HG03575 (cell line): ENCODE measurements around the gene WAC.
"Not testable (repeated sequence)": the region's sequence is repeated elsewhere in the genome, so short reads cannot be mapped to it uniquely, and the experiment has no call there.

ENCODE experiments used
- ATAC-seq: cut with Tn5 transposase; IDR thresholded peaks from one replicate; pipeline ENCODE4 v1.9.1; 2021; ENCODE audit not compliant: unreplicated experiment, insufficient number of reproducible peaks, low FRiP score; ENCODE audit errors: extremely low read depth

The WAC gene

DNA sequence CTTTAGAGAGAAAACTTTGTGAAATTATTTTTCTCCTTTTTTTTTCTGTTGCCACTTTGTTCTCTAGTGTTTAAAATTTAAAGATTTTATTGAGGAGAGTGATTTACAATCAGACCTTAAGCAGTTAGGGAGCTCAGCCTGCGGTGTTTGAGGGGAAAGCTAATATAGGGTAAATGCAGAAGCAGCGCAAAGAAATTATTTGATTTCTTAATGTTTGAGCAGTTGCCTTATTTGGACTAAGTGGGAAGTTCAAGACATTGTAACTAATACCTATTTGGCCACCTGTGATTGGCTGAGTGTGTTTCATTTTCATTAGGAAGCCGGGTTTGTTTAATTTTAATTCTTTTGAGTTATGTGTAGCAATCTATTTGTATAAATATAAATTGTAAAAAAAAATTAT is 25.3 kb downstream of the WAC start:
- no peak for ATAC-seq

DNA sequence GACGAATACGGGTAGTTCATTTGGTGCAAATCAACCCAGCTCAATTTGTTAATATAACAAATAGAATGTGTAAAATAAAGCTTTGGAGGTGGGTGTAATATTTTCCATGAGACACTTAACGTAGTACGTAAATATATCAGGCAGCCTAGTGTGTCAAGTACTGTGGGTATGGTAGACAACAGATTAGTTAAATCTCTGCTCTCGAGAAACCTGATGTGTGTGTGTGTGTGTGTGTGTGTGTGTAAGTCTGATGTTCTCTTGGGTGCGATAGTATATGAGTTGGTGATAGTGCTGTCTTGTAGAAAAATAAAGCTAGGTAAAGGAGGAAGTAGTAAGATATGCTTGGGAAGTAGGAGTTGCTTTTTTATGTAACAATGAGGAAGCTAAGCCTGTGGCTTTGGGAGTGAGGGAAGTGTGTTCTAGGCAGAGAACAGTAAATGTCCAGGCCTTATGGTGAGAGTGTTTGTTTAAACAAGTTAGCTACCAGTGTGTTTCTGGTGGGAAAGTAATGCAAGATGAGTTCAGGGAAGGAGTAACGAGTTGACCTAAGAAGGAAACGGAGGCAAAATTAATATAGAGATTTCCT is 26.1 kb downstream of the WAC start:
- no peak for ATAC-seq

DNA sequence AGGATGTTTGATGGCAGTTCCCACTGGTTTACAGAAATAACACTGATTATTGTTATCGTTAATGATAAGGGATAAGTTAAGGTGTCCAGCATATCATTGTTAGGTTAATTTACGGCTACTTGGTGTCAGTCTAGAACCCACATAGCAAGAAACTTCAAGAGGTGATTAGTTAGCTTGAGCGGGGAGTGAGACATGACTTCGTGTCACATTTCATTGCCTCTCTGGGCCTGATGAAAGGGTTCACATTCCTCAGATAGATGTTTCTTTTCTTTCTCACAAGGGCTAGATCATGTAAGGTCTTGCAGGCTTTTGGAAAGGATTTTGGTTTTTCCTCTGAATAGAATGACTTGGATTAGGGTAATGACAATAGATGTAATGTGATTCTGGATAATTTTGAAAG is 26.7 kb downstream of the WAC start:
- no peak for ATAC-seq

DNA sequence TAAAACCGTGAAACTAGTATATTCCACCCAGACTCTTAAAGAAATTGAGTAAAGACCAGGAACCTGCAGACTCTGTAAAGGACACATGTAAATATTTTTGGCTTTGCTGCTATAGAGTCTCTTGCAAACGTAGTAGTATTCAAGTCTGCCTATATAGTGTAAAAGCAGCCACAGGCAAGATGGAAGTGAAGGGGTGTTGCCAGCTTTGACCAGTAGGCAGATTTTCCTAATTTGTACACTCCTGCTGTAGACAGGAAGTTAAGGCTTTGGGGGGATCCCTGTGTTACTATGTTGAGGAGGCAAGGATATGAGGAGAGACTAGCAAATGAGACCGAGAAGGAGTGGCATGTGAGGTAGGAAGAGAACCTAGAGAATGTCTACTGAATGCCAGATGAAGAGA is 27.7 kb downstream of the WAC start:
- ATAC-seq = no peak

DNA sequence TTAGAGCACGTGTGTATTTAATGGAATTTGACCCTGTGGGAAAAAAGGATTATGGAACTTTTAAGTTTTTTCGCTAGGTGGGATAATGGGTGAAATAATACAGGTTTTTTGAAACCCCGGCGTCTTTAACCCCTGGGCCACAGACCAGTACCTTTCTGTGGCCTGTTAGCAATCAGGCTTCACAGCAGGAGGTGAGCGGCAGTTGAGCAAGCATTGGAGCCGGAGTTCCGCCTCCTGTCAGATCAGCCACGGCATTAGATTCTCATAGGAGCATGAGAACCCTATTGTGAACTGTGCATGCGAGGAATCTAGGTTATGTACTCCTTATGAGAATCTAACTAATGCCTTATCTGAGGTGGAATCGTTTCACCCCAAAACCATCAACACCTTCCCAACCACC is 28.6 kb downstream of the WAC start:
- ATAC-seq = no peak

DNA sequence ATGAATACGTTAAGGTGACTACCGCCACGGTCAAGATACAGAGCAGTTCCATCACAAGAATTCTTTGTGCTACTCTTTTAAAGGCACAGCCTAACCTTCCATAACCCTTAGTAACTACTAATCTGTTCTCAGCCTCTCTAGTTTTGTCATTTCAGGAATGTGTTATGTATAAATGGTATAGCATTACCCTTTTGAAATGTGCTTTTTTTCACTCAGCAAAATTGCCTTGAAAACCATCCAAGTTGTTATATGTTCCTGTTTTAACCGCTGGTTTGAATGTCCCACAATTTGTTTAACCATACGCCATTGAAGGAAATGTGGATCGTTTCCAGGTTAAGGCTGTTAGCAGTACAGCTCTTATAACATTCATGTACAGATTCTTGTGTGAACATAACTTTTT is 32.0 kb downstream of the WAC start:
- no peak for ATAC-seq

DNA sequence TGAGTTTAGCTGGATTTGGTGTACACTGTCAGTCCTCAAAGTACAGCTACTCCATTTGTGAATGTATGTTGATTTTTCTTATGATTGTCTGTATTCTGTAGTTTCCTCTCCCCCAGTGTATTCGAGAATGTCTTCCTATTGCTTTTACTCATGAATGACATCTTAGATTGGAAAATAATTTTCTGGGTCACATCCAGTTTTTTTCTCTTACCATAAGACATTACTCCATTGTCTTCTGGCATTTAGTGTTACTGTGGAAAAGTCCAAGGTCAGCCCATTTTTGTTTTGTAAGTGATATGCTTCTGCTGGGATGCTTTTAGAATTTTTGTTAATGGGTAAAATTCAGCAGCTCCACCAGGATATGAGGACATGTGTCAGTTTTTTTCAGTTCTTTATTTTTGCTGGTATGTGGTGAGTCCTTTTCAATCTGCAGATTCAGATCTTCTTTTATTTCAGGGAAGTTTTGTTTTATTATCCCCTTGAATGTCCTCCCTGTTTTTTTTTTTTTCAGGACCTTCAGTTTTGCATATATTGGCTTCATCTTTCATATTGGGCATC is 33.6 kb downstream of the WAC start:
- no peak for ATAC-seq

DNA sequence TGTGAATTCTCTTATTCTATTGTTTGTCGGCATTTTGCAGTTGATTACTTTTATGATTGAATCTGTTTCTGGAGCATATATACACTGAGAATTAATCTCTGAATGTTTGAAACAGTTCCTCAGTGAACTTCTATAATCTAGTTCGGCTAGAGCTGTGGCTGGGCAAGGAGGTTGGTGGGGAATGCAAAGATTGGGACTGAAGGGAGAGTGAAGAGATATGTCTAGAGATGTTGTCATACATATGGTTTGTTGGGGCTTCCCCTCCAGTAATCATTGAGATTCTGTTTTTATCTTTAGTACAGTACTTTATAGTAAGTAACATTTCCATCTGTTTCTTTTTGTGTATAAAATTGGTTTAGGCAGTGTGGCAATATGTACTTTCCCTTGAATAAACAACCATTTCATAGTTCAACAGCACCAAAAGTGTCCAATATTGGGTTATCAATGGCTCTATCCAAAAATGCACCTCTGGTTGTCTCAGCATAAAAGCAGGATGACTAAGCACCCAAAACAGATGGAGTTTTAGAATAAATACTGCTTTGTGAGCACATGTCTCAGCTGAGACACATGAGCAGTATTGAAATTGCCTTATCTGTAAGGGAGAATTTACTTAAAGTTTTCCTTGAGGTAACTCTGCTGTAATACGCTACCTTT is 36.7 kb downstream of the WAC start:
- ATAC-seq = no peak

DNA sequence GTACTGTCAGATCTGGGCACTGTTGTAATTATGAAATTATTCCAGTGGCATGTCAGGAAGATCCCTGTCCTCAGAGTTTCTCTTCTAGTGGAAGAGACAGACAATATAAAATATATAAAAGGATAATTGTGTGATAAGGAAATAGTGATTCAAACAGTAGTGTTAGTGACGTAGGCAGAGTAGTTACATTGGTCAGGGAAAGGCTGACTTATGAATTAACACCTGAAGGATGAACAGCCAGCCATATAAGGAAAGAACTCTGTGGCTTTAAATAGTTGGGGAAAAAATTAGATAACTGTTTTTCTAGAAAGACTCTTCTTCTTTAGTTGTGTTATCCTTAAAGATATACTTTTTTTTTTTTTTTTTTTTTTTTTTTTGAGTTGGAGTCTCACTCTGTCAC is 37.7 kb downstream of the WAC start:
- ATAC-seq = no peak

DNA sequence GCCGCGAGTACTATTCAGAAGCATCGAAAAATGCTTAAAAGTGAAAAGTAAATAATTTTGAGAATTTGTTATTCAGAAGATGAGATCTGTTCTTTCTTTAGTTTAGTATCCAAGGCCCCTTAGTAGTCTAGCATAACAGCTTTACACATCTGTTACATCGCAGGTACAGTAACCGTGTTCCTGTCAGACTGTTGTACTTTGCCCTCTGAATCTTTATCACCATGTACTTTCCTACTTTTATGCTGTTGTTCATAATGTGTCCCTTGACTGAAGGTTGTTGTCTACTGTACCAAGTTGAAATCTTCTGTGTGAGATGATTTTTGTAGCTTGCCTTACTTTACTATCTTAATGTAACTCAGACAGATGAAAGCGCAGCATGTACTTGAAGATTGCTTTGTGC is 38.3 kb downstream of the WAC start:
- no peak for ATAC-seq

DNA sequence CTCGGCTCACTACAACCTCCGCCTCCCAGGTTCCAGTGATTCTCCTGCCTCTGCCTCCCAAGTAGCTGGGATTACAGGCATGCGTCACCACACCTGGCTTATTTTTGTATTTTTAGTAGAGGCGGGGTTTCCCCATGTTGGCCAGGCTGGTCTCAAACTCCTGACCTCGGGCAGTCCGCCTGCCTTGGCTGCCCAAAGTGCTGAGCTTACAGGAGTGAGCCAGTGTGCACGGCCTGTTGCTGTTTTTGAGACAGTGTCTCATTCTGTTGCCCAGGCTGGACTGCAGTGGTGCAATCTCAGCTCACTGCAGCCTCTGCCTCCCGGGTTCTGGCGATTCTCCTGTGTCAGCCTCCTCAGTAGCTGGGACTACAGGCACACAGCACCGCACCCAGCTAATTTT is 41.3 kb downstream of the WAC start:
- ATAC-seq = not testable (repeated sequence)

DNA sequence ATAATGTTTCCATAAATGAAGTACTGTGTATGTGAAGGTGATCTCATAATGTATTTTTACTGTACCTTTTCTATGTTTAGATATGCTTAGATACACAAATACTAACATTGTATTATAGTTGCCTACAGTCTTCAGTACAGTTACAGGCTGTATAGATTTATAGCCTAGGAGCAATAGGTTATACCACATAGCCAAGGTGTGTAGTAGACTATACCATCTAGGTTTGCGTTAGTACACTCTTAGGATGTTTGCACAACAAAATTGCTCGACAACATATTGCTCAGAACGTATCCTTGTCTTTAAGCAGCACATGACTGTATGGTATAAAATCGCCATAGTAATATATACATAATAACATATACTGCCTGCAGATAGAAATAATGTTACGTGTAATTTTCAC is 42.9 kb downstream of the WAC start:
- no peak for ATAC-seq

DNA sequence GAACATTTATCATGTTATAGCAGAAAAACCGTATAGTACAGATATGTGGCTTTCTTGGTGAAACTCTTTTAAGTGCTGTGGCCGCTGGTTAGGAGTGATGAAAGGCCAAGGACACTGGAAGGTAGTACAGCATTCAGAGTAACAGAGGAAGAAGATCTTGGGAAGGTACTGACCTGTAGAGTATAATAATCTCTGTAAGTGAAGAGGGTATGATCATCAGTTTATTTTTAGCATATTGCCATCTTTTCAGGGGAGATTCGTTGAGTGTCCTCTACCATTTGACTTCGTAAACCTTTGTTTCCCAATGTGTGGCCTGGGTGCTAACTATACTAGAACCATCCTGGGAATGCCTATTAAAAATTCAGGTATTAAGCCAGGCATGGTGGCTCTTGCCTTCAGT is 44.6 kb downstream of the WAC start:
- ATAC-seq = no peak

DNA sequence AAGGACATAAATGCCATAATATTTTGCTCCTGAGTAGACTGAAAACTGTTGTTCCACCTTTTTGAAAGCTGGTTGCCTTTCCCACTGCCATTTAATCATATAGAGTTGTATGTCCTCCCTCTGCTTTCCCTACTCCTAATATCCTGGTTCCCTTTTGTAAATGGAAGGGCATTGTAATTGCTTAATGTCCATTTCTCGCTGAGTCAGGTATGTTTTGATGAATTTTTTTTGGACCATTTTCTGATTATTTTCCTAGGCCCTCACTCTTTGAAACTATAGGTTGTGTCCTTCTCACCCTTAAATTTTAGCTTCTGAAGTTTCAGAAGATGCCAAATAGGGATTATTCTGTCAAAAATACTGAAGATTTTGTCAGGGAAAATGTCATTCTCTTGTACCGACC is 45.5 kb downstream of the WAC start:
- no peak for ATAC-seq

DNA sequence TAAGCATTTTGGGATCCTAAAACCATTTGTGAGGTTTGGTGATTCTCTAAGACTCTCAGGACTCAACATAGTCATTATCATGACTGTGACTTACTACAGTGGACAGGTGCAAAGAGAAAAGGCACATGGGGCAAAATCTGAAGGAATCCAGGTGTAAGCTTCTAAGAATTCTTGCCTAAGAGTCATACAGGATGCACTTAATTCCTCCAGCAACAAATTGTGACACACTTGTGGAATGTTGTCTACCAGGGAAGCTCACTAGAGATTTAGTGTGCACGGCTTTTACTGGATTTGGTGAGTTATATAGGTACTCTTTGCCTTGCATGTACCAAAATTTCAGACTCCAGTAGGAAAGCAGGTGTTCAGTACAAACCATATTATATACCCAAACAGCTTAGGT is 47.9 kb downstream of the WAC start:
- no peak for ATAC-seq

DNA sequence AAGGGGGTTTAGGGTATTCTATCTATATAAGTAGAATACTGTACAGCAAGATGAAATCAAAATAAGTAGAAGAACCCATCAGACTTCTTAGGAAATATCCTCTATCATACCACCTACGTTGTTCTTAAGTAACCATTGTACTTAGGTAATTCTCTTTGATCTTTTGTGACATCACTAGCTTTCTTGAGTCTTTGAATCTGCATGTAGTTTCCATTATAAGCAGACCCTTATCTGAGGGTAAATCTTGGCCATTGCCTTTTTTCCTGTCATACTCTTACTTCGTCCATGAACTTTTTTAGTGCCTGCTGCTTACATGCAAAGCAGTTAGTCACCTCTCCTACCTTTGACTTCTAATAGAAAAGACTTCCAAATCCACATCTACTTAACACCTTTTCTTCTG is 49.0 kb downstream of the WAC start:
- no peak for ATAC-seq

DNA sequence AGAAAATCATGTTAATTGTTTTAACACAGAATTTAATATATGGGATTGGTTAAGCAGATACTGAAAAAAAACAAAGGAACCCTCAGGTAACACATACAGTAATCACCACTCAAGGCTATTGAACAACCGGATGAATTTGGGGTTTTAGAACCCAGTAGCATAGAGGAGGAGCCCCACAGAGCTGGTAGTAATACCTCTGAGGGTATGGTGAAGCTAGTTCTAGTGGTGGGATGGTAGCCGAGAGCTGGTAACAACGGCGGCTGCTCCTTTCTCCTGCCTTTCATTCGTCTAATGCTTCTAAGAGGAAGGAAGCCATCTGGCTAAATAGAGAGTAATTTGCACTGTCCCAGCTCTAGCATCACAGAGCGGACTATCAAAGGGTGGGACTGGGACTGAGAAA is 52.2 kb downstream of the WAC start:
- ATAC-seq = no peak

DNA sequence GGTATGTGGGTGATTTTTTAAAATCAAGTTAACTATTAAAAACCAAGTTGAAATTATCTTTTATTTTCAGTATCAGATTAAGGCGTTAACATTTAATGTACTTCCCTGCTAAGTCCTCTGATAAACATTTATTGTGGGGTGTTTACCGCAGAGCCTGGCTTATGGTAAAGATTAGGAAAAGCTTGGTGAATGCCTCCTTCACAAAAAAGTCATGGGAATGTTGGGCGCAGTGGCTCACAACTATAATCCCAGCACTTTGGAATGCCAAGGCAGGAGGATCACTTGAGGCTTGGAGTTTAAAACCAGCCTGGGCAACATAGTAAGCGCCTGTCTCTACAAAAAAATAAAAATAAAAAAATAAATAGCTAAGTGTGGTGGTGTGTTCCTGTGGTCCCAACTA is 53.3 kb downstream of the WAC start:
- ATAC-seq = no peak

DNA sequence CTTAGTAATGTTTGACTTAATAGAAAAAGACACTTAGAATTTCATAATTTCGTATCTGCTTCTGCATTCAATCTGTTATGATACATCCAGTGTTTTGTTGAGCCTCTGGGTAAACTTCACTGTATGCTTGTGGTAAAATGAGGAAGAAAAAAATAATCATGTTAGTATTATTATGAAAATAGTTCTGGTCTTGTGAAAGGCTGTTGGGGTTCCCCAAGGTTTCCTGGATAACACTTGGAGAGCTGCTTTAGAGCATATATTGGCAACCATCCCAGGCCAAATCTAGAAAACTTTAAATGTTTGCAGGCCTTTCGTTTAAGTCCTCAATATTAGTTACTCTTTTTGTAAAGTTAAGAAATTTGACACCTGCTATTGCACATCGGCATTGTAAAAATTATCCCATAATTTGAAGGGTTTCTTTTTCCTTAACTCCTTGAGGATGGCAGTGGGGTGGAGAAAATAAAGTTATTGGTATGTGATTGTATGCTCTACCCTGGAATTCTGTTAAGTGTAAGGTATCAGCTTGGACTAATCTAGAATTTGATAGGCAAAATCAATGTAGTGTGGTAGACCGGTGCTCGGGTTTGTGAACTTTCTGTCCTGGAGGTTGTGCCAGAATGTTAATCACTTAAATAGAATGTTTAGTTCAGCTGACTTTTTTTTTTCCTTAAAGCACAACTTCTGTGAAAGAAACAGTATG is 54.5 kb downstream of the WAC start:
- ATAC-seq = no peak

DNA sequence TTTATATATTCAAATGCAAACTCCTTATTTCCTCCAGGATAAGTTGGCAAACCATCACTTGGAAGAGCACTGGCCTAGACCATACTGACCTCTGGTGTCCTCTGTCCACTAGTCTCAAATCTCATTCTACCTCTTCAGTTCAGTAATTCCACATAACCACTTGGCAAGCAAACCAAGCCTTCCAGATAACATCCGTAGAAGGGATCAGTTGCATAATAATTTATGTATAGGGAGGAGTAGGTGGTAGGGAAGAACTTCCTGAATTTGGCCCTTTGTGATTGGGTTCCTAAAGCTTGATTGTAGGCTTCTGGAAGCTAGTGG is 55.0 kb downstream of the WAC start:
- no peak for ATAC-seq

DNA sequence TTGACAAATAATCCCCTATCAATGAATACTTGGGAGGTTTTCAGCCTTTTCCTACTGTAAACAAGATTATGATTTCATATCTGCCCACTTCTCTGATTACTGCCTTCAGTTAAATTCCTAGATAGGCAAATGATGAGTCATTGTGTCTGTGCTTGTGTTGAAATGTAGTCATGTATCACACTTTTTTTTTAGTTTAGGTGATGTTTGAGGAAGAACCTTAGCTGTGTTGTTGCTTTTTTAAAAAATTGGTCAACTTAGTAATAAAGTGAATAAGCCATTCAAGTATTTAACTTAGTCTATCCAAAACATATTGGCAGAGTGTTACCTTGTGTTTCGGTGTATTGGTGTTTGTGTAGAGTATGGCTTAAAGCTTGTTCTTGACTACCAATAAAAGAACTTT is 60.0 kb downstream of the WAC start:
- ATAC-seq = no peak
